ENCODE measurements around the gene SCAPER.

SCAPER gene

GRCh38 chr15:76334438-76335306, 570.5 kb downstream of the SCAPER start:
- no peak overlapping the region for H3K4me3 ChIP-seq (ENCODE audit: low read depth, low read length)
- DNase-seq (ENCODE audit: low read depth, low spot score) = no peak
- in situ Hi-C loops (cut with HindIII; ENCODE audit: low sequenced_read_pairs) = no loop called here
- TF ChIP-seq CTCF (IDR thresholded peaks at IDR 0.05; ENCODE audit: low read depth, low read length) = no peak

- in situ Hi-C loops (cut with HindIII; ENCODE audit: low sequenced_read_pairs) = no loop called here
- no peak for DNase-seq (ENCODE audit: low read depth, low spot score)
- TF ChIP-seq CTCF (IDR thresholded peaks at IDR 0.05; ENCODE audit: low read depth, low read length) = peak; percentile 37
- H3K4me3 ChIP-seq (ENCODE audit: low read depth, low read length) = no peak overlapping the region
Measured at GRCh38 chr15:76333720-76334437, 571.3 kb downstream of the SCAPER start.

- no peak for TF ChIP-seq CTCF (IDR thresholded peaks at IDR 0.05; ENCODE audit: low read depth, low read length)
- no peak overlapping the region for H3K4me3 ChIP-seq (ENCODE audit: low read depth, low read length)
- in situ Hi-C loops (cut with HindIII; ENCODE audit: low sequenced_read_pairs) = no loop called here
- no peak for DNase-seq (ENCODE audit: low read depth, low spot score)
Measured at GRCh38 chr15:76333309-76333708, 571.8 kb downstream of the SCAPER start.

GRCh38 chr15:76332796-76333195, 572.3 kb downstream of the SCAPER start:
- DNase-seq (ENCODE audit: low read depth, low spot score) = no peak
- in situ Hi-C loops (cut with HindIII; ENCODE audit: low sequenced_read_pairs) = no loop called here
- no peak for TF ChIP-seq CTCF (IDR thresholded peaks at IDR 0.05; ENCODE audit: low read depth, low read length)
- no peak overlapping the region for H3K4me3 ChIP-seq (ENCODE audit: low read depth, low read length)

- TF ChIP-seq CTCF (IDR thresholded peaks at IDR 0.05; ENCODE audit: low read depth, low read length) = peak; percentile 70
- no peak overlapping the region for H3K4me3 ChIP-seq (ENCODE audit: low read depth, low read length)
- DNase-seq (ENCODE audit: low read depth, low spot score) = peak; percentile 49
- in situ Hi-C loops (cut with HindIII; ENCODE audit: low sequenced_read_pairs) = no loop called here
Measured at GRCh38 chr15:76330080-76330680, 575.0 kb downstream of the SCAPER start.

- H3K4me3 ChIP-seq (ENCODE audit: low read depth, low read length) = no peak overlapping the region
- DNase-seq (ENCODE audit: low read depth, low spot score) = no peak
- in situ Hi-C loops (cut with HindIII; ENCODE audit: low sequenced_read_pairs) = no loop called here
- no peak for TF ChIP-seq CTCF (IDR thresholded peaks at IDR 0.05; ENCODE audit: low read depth, low read length)
Measured at GRCh38 chr15:76328958-76329357, 576.2 kb downstream of the SCAPER start.

All from astrocyte of the spinal cord (primary cell).